IMR-90 (cell line): ENCODE results near the gene LRRC8B.

ENCODE experiments used
- CTCF ChIP-seq: conservative IDR thresholded peaks from 2 replicates; pipeline ENCODE4 v1.5.1; 2012; ENCODE audit warnings: mild to moderate bottlenecking, low read depth, low read length, improper control_type of control experiment
- ELK1 ChIP-seq: fragments of 150-350 bp; IDR thresholded peaks from 2 replicates; pipeline ENCODE4 v1.6.1; 2016; ENCODE audit warnings: low read depth, mild to moderate bottlenecking, low read length, moderate library complexity, borderline replicate concordance
- MXI1 ChIP-seq: IDR thresholded peaks from 2 replicates; pipeline ENCODE4 v1.6.1; 2012; ENCODE audit warnings: low read depth, mild to moderate bottlenecking, low read length, moderate library complexity, borderline replicate concordance
- POLR2A ChIP-seq: IDR thresholded peaks from 2 replicates; pipeline ENCODE4 v1.6.1; 2012; ENCODE audit warnings: mild to moderate bottlenecking, low read depth, low read length

GRCh38 chr1:89594096-89594740 is 69.6 kb downstream of the LRRC8B start:
- no peak for TF ChIP-seq MXI1
- TF ChIP-seq CTCF, result no peak
- no peak for TF ChIP-seq POLR2A
- no peak for TF ChIP-seq ELK1
